Measurements from ENCODE around the gene SOAT1.
"Not testable (repeated sequence)": the region's sequence is repeated elsewhere in the genome, so short reads cannot be mapped to it uniquely, and the experiment has no call there.

The SOAT1 gene

DNA sequence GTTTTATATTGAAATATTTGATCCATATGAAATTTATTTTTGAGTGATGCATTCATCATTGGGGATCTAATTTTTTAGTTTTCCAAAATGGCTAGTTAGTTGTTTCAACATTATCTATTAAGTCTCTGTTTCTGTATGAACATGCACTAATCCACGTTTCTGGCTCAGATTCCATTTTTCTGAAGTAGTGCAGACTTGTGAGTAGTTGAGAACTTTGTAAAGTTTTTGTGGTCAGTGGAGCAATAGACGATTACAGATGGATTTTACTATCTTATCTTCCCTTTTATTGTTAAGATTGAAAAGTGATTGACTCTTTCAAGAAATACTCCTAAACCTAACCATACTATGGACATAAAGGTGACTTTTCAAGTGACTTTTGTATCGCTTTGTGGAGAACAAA is 16.7 kb downstream of the SOAT1 start:
- DNase-seq, result no peak

DNA sequence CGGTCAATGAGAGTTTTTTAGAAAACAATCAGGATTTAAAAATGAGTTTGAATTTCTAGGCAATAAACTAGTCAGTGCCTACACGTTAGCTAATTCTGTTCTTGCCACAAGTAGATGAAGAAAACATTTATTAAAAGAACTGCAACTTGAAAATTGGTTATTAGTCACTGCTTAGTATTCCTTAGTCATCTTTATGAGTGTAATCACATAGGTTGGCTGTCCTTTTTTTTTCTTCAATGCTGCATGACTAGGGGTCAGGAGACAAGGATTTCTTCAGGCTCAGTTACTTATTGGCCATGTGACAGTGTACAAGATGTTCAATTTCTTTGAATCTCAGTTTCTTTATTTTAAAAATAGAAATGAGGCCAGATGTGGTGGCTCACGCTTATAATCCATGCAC is 17.1 kb downstream of the SOAT1 start:
- DNase-seq, result no peak

DNA sequence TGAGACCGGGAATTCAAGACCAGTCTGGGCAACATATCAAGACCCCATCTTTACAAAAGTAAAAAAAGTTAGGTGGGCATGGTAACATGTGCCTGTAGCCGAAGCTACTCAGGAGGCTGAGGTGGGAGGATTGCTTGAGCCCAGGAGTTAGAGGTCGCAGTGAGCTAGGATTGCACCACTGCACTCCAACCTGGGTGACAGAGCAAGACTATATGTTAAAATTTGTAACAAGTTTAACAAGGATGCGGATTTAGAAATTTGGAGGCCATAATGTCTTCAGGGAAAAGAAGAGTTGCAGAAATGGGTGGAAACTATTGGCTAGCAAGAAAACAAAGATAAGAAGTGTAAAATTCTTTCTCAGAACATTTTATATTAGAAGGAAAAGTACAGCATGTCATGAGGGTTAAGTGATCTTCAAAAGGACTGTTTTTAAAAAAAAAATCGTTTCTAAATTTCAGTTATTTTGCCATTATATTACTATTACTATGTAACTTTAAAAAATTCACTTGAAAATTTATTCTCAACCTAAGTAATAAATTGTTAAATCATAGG is 17.6 kb downstream of the SOAT1 start:
- no peak for DNase-seq

DNA sequence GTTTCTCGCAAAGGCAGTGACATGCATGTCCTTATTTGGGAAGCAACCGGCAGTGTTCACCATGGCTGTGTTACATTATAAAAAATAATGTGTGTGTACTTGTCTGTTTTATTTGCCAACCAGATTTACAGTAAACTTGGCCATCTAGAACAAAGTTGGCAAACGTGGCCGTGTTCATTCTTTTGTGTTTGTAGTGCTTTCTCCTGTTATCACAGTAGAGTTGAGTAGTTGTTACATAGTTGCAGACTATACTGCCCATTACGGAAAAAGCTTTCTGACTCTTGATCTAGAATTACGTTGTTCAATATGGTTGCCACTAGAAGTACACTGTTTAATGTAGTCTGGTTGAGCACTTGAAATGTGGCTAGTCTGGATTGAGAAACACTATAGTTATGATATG is 19.4 kb downstream of the SOAT1 start:
- DNase-seq, result no peak

DNA sequence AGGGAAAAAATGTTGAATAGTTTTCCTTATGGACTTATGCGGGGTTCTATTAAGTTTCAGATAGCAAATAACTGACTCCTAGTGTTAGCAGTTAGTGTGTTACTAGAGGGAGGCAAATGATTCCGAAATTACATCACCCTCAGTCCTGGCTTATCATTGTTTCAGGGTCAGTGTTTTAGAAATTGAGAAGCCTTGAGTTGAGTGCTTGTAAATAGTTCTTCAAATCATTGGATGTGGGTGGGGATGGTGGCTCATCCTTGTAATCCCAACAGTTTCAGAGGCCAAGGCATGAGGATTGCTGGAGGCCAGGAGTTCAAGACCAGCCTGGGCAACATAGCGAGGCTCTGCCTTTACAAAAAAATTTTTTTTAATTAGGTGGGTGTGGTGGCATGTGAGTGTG is 21.3 kb downstream of the SOAT1 start:
- no peak for DNase-seq

DNA sequence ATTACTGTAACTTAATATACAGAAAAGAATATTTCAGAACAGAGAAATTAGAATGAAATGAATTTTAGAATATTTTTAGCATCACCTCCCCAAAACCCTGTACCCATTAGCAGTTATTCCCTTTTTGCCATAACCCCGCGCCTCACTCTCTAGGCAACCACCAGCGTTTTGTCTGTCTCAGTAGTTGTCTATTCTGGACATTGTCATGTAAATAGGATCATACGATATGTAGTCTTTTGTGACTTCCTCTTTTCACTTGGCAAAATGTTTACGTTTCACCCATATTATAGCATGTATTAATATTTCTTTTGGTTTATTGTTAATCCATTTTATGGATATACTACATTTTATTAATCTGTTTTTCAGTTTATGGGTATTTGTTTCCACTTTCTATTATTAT is 24.9 kb downstream of the SOAT1 start:
- DNase-seq, result no peak

DNA sequence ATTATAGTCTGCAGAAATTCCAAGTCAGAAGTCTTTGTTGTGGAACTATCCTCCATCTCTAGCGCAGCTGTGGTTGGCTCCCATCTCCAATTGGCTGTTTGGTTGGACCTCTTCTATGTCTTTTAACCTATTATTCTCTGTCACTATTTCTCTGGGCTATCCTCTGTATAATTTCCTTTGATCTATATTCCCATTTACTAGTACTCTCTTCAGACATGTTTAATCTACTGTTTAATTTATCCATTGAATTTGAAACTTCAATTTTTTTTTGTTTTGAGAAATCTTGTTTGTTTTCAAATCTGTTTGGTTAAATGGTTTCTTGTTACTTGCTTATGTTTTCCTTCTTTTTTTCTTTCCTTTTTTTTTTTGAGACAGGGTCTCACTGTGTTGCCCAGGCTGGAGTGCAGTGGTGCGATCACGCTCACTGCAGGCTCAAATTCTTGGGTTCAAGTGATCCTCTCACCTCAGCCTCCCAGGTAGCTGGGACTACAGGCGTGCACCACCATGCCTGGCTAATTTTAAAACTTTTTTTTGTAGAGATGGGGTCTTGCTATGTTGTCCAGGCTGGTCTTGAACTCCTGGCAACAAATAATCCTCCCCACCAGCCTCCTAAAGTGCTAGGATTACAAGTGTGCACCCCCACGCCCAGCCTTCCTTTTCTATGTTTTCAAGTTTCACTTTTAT is 28.1 kb downstream of the SOAT1 start:
- no peak for DNase-seq

DNA sequence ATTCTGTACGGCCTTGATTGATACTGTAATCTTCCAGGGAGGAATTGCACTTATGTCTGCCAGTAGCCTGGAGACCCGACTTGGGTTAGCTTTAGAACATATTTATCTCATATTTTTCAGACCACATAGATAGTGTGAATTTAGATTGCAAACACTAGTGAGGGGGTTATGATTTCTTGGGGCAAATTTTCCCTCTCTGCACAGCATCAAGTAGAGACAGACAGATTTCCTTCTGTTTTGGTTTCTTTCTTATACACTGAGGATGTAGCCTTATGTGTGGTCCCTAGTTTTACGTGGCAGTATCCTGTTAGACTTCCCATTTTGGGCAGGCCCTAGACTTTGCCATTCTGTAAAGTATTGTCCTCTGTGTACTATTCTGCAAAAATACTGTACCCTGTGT is 29.0 kb downstream of the SOAT1 start:
- DNase-seq, result no peak

DNA sequence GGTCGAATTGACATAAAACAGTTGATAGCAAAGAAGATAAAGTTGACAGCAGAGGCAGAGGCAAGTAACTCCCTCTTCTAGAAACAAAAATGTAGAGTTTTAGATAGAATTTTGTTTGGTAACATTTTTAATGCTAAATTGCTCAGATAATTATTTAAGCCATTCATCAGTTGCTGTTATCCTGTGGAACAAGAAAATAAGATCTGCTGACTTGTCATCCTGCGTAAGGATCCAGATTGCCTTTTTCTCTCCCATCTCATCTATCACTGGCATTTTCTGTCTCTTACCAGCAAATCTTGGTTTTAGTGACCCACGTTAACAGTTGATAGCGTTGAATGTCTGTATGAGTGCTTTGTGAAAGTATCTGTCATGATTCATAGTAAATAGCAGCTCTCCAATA is 29.8 kb downstream of the SOAT1 start:
- no peak for DNase-seq

DNA sequence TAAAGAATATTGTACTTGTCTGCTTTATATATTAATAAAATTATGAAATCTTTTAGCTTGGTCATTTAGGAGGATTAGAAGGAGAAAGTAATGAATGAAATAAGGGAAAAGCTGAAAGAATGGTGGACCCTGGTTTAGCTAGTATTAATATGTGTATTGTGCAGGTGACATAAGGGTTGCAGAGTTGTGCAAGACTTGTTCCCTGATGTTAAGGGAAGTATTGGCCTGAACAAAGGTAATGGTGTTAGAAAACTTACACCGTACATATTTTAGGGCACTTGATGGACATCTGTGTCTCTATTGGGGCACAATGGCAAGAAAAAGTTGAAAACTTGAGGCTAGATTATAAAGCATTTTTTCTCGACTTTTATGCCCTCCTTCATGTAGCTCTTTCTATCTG is 32.2 kb downstream of the SOAT1 start:
- DNase-seq, result no peak

DNA sequence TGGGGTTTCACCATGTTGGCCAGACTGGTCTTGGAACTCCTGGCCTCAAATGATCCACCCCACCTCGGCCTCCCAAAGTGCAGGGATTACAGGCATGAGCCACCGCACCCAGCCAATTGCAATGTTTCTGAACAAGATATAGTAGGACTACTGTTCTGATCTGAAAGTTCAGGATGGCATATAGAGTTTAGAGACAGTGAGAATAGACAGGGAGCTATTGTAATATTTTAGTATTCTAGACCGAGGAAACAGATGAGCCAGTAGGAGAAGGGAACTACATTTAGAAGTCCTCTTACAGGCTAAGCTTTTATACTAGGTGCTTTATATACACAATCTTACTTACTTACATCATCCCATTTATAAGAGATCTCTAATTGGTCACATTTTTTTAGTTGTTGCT is 33.1 kb downstream of the SOAT1 start:
- no peak for DNase-seq

DNA sequence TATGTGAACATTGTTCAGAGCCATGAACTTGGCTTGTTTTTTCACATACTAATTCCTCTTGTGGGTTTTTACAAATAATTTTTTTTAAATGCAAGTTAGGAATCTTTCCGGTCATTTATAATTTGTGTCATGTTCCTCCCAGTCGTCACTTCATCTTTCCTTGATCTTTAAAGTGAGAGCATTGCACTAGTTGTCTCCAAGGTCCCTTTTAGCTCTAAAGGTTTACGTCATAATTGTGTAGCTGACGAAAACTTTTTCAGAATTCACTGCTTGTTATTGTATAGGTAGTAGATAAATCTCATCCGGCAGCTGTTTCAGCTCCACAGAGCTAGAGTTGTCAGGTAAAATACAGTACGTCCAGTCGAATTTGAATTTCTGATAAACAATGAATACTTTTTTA is 33.6 kb downstream of the SOAT1 start:
- no peak for DNase-seq

DNA sequence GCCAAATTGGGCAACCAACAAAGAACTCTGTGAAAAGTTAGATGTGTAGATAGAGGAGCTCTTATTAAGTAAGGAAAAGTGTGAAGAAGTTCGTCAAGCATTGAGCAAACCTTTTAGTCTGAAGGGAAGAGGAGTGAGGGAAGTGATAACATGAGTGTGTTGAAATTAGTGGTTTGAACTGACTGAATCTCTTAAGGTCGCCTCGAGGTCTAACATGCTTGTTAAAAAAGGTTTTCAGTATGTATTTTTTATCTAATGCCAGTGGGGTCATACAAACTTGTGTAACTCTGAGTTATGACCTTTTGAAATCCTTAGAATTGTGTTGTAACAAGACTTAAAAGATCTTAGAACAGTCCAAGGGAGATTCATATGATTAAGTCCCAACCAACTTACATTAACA is 34.1 kb downstream of the SOAT1 start:
- no peak for DNase-seq

DNA sequence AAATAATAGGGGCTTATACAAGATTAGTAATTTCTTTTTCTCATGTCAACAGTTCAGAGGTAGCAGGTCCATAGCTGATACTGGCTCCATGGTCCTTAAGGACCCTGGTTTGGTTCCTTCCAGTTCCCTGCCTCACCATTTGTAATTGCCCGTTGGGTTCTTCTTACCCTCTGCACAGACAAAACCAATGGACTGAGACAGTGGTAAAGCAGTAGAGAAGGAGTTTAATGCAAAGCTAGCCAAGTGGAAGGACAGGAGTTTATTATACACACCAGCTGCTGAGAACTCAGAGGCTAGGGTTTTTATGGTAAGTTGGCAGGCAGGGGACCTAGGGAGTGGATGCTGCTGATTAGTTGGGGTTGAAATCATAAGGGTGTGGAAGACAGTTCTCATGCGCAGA is 36.3 kb downstream of the SOAT1 start:
- no peak for DNase-seq

DNA sequence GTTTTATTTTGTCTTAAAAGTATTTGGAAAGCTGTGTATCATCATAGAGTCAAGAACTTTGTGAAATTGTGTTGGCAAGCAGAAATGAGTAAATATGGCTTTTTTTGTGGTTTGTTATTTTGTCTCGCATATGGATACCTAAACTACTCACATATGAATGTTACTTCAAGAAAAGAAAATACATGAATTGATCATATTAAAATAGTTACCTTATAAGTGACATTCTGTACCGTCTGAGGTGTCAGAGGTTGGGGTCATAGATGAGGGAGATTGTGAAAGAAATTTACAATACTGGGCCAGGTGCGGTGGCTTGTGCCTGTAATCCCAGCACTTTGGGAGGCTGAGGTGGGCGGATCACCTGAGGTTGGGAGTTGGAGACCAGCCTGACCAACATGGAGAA is 40.8 kb downstream of the SOAT1 start:
- no peak for DNase-seq

DNA sequence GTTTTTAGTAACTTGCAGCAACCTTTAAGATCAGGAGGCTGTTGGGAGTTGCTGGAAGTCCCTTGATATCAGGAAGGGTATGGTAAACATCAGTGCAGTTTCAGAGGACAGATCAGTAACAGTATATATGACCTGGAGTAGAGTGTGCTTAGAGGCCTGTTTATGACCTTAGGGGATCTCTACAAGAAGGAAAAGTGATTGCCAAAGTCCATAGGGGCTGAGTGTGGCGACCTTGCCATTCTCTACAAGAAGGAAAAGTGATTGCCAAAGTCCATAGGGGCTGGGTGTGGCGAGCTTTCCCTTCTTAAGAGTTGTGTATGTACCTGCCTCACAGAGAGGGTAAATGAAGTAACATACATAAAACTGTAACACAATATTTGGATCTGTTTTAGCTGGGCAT is 43.7 kb downstream of the SOAT1 start:
- DNase-seq, result no peak

DNA sequence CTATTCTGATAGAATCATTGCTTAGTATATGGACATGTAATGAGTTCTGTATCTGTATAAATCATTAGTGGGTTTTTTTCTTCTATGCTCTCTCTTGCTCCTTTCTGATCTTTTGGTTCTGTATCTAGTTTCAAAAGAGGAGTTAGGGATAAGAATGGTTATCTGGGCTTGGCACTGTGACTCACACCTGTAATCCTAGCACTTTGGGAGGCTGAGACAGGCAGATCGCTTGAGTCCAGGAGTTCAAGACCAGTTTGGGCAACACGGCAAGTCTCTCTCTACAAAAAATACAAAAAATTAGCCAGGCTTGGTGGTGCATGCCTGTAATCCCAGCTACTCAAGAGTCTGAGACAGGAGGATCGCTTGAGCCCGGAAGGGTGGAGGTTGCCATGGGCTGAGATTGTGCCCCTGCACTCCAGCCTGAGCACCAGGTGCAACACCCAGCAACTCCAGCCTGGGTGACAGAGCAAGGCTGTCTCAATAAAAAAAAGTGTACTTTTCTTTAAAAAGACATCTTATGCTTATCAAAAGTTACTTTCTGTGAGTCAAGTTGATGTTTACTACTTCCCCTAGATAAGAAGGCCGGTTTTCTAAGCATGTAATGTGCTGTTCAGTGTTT is 44.5 kb downstream of the SOAT1 start:
- no peak for DNase-seq

DNA sequence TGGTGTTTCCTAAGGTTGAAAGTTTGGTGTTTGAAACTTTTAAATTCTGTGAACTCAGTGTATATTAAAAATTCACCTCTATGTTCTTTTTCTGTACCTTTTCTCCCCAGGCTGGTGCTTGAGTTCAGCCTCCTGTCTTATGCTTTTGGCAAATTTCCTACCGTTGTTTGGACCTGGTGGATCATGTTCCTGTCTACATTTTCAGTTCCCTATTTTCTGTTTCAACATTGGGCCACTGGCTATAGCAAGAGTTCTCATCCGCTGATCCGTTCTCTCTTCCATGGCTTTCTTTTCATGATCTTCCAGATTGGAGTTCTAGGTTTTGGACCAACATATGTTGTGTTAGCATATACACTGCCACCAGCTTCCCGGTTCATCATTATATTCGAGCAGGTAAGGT is 47.3 kb downstream of the SOAT1 start:
- no peak for DNase-seq

DNA sequence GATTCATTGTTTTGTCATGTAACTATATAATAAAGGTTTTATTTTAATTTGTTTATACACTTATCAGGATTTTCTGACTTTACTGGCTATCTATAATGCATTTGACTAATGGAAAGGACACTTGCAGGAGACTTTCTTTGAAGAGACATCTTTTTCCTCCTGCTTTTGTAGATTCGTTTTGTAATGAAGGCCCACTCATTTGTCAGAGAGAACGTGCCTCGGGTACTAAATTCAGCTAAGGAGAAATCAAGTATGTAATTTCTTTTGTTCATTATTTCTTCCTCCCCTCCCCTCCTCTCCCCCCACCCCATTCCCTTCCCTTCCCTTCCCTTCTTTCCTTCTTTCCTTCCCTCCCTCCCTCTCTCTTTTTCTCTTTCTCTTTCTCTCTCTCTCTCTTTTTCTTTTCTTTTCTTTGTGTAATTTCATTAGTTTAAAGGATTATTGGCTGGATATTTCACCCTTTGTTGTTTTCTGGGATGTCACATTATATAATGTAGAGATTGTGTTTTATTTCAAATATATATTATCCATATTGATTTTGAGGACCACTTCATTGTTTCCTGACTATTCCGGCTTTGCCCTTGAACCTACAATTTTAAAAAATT is 48.4 kb downstream of the SOAT1 start:
- DNase-seq, result no peak

DNA sequence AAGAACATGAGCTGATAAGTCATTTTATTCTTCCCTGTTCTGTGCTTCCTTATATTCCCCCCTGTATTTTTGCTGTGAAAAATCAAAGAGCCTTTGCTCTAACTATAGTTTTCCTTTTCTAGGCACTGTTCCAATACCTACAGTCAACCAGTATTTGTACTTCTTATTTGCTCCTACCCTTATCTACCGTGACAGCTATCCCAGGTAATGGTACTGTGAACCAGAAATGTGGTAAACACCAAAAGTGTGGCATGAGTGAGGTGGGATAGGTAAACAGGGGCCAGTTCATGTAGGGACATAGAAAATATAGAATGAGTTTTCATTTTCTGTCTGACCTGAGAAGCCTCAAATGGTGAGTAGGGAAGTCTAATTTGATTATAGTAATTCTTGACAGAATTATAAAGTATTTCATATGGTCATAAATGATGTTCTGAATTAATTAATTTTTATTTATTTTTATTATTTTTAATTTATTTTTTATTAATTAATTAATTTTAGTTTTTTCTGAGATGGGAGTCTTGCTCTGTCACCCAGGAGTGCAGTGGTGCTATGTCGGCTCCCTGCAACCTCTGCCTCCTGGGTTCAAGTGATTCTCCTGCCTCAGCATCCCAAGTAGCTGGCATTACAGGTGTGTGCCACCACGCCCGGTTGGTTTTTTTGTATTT is 49.3 kb downstream of the SOAT1 start:
- no peak for DNase-seq

DNA sequence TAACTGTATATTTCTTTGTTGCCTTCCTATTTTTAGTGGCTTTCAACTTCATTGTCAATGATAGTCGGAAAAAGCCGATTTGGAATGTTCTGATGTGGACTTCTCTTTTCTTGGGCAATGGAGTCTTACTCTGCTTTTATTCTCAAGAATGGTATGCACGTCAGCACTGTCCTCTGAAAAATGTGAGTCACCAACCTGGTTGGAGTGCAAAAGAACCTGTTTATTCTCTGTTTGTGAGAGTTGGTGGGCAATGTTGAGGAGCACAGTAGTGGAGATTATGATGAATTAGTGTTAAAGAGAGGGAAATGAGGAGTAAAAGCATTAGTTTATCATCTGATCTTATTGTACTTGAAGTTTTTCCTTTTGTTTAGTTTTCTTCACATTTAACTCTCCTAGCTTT is 57.7 kb downstream of the SOAT1 start:
- DNase-seq, result no peak

DNA sequence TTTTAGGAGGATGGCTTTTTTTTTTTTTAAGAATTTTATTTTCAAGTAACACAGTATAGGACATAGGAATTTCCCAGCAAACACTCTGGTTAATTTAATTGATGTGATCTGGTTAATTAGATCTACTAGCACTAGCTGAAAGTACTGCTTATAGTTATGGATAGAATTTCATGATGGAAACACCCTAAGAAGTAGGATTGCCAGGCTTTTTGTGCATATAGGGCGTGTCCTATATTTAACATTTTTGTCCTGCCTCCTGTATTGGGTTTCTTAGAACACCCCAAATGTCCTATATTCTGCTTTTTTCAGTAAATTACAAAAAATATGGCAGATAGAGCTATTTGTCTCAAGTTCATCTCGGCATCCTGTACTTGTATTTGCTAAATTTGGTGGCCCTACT is 58.6 kb downstream of the SOAT1 start:
- no peak for DNase-seq

DNA sequence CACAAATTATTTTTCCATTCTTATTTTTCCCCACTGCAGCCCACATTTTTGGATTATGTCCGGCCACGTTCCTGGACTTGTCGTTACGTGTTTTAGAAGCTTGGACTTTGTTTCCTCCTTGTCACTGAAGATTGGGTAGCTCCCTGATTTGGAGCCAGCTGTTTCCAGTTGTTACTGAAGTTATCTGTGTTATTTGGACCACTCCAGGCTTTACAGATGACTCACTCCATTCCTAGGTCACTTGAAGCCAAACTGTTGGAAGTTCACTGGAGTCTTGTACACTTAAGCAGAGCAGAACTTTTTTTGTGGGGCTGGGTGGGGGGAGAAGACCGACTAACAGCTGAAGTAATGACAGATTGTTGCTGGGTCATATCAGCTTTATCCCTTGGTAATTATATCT is 59.9 kb downstream of the SOAT1 start:
- no peak for DNase-seq

DNA sequence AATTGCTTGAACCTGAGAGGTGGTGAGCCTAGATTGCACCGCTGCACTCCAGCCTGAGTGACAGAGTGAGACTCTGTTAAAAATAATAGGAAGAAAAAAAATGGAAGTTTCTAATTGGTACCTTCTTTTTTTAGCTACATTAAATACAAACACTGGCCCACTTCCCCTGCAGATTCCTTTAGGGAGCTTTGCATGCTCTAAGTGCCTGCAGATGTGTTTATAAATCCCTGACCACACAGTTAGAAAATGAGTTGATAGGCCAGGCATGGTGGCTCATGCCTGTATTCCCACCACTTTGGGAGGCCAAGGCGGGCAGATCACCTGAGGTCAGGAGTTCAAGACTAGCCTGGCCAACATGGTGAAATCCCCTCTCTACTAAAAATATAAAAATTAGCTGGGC is 68.0 kb downstream of the SOAT1 start:
- not testable (repeated sequence) for DNase-seq
